DND-41 (cell line): ENCODE measurements around the gene SEC16B.

ENCODE experiments used
- ATAC-seq: fragments of 200-7000 bp; cut with Tn5 transposase; 3 replicates; pipeline ENCODE4 v1.9.1; 2021; ENCODE audit warnings: low read depth; ENCODE audit not compliant: insufficient read depth
- DNase-seq: peaks from one replicate; pipeline ENCODE4 v3.0.0-alpha.2; 2020
- H2AFZ ChIP-seq: 2 replicates; pipeline ENCODE4 v1.6.0; 2012; ENCODE audit warnings: low read depth, low read length
- H3K27ac ChIP-seq: 2 replicates; pipeline ENCODE4 v1.5.1; 2012; ENCODE audit warnings: low read length, inconsistent platforms
- H3K27me3 ChIP-seq: fragments of 200-600 bp; sonication (generic); 2 replicates; pipeline ENCODE4 v1.6.0; 2012; ENCODE audit warnings: low read length, mild to moderate bottlenecking, inconsistent platforms; ENCODE audit not compliant: insufficient read depth, poor library complexity
- H3K36me3 ChIP-seq: 2 replicates; pipeline ENCODE4 v1.5.1; 2012; ENCODE audit warnings: low read length, inconsistent platforms; ENCODE audit not compliant: insufficient read depth
- H3K4me1 ChIP-seq: 2 replicates; pipeline ENCODE4 v1.5.1; 2012; ENCODE audit warnings: mild to moderate bottlenecking, low read length; ENCODE audit not compliant: insufficient read depth
- H3K4me2 ChIP-seq: 2 replicates; pipeline ENCODE4 v1.6.0; 2012; ENCODE audit warnings: mild to moderate bottlenecking, moderate library complexity, low read length, inconsistent platforms; ENCODE audit not compliant: insufficient read depth
- H3K4me3 ChIP-seq, 2 experiments: fragments of 200-600 bp in 1 of 2; shearing (Covaris generic) in 1 of 2; 2 replicates each; pipeline ENCODE4 v1.5.1; 2012 to 2016; ENCODE audit warnings: inconsistent platforms in 2 of 2, low read length in 2 of 2, mild to moderate bottlenecking in 2 of 2, low read depth in 1 of 2, moderate library complexity in 1 of 2
- H3K79me2 ChIP-seq: 2 replicates; pipeline ENCODE4 v1.6.0; 2012; ENCODE audit warnings: low read length, inconsistent platforms; ENCODE audit not compliant: insufficient read depth
- H3K9ac ChIP-seq: 2 replicates; pipeline ENCODE4 v1.6.0; 2012; ENCODE audit warnings: low read depth, mild to moderate bottlenecking, inconsistent platforms, low read length, moderate library complexity
- H3K9me3 ChIP-seq: 2 replicates; pipeline ENCODE4 v1.5.1; 2012; ENCODE audit warnings: low read length, moderate library complexity, mild to moderate bottlenecking, inconsistent platforms; ENCODE audit not compliant: insufficient read depth, severe bottlenecking
- H4K20me1 ChIP-seq: 2 replicates; pipeline ENCODE4 v1.6.0; 2012; ENCODE audit warnings: low read length; ENCODE audit not compliant: insufficient read depth
- EZH2 ChIP-seq: IDR thresholded peaks from 3 replicates; pipeline ENCODE4 v1.6.1; 2012; ENCODE audit warnings: borderline replicate concordance, low read depth, mild to moderate bottlenecking, moderate library complexity, low read length, inconsistent platforms; ENCODE audit not compliant: severe bottlenecking
- TF ChIP-seq, protein P1 (sequence below): IDR thresholded peaks from 2 replicates; pipeline ENCODE4 v1.5.1; 2012; ENCODE audit warnings: borderline replicate concordance, low read length, moderate library complexity, mild to moderate bottlenecking; ENCODE audit not compliant: poor library complexity, severe bottlenecking; ENCODE audit errors: extremely low read depth

Gene SEC16B

DNA sequence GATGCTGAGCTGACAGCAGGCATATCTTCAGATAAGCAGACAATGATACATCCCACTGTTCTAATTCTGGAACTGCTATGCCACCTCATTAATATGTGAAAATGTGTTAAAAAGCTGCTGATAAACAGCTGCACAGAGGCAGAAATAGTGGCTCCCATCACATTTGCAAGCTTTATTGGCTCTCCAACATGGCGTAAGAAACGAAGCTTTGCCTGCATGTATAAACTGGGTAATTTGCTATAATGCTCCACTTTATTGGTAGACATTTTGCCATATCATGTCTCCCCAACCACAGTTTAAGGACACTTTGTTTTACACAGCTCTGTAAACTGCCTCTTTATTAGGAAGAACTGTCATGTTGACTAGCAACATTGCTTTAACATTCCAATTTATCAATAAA, 49.8 kb downstream of the SEC16B start:
- H3K27ac ChIP-seq = no peak overlapping the region
- H4K20me1 ChIP-seq = no peaks in the 10 kb centered on the region
- H3K27me3 ChIP-seq = peaks cover 13% of the 10 kb centered on the region
- no peaks in the 10 kb centered on the region for H3K36me3 ChIP-seq
- H3K9ac ChIP-seq = no peak overlapping the region
- no peak for DNase-seq
- no peak for ATAC-seq
- no peak overlapping the region for H3K4me2 ChIP-seq
- no peaks in the 10 kb centered on the region for H3K79me2 ChIP-seq
- H3K9me3 ChIP-seq = no peaks in the 10 kb centered on the region
- no peaks in the 10 kb centered on the region for H3K4me1 ChIP-seq
- H3K4me3 ChIP-seq = no peak overlapping the region
- no peak for TF ChIP-seq EZH2
- TF ChIP-seq, protein P1, sequence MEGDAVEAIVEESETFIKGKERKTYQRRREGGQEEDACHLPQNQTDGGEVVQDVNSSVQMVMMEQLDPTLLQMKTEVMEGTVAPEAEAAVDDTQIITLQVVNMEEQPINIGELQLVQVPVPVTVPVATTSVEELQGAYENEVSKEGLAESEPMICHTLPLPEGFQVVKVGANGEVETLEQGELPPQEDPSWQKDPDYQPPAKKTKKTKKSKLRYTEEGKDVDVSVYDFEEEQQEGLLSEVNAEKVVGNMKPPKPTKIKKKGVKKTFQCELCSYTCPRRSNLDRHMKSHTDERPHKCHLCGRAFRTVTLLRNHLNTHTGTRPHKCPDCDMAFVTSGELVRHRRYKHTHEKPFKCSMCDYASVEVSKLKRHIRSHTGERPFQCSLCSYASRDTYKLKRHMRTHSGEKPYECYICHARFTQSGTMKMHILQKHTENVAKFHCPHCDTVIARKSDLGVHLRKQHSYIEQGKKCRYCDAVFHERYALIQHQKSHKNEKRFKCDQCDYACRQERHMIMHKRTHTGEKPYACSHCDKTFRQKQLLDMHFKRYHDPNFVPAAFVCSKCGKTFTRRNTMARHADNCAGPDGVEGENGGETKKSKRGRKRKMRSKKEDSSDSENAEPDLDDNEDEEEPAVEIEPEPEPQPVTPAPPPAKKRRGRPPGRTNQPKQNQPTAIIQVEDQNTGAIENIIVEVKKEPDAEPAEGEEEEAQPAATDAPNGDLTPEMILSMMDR = no peak
- no peak overlapping the region for H2AFZ ChIP-seq

DNA sequence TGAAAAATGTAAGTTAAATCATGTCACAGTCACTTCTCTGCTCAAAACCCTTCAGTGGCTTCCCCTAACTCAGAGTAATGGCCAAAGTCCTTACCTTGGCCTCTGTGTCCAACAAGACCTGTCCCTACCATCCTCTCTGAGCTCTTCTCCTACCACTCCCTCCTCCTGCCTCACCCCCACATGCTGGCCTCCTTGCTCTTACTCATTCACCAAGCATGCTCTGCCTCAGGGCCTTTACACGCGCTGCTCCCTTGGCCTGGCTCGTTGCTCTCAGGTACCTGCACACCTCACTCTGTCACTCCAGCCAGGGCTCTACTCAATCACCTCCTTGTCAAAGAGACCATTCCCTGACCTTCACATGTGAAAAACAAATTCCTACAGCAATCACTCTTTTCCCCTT, 54.2 kb downstream of the SEC16B start:
- Histone ChIP-seq H3K4me2 (no peak overlapping the region), H4K20me1 (no peaks in the 10 kb centered on the region), H3K4me3 (no peak overlapping the region), H3K9me3 (no peaks in the 10 kb centered on the region), H3K36me3 (no peaks in the 10 kb centered on the region), H3K79me2 (no peaks in the 10 kb centered on the region), H3K27ac (no peak overlapping the region), H2AFZ (no peak overlapping the region), H3K4me1 (no peaks in the 10 kb centered on the region), H3K27me3 (peaks cover 6% of the 10 kb centered on the region), H3K9ac (no peak overlapping the region)
- DNase-seq (no peak), ATAC-seq (no peak)
- TF ChIP-seq, protein P1 = no peak
- TF ChIP-seq EZH2 = no peak

DNA sequence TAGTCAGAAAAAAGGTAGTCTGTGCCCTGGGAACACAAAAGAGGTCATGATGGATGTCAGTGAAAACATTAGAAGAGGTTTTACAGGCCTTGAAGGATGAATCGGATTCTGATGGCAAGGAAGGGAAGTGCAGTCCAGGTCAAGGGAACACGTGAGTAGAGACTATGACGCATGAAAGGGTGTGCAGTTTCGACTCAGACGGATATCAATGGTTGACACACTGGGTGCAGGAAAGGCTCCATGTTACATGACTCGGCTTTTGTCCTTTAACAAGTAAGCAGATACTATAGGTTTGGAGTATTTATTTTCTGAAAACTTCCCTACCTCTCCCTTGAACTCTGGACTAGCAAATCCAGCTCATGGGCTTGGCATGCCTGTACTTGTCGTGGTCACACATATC, 55.3 kb downstream of the SEC16B start:
- H2AFZ ChIP-seq = no peak overlapping the region
- TF ChIP-seq, protein P1 = no peak
- no peak for TF ChIP-seq EZH2

More for the DNA sequence above, 55.3 kb downstream of the SEC16B start:
- Histone ChIP-seq H3K9me3 (no peaks in the 10 kb centered on the region), H3K79me2 (no peaks in the 10 kb centered on the region), H3K27me3 (peaks cover 2% of the 10 kb centered on the region), H3K9ac (no peak overlapping the region), H3K4me2 (no peak overlapping the region), H3K27ac (no peak overlapping the region), H4K20me1 (no peaks in the 10 kb centered on the region), H3K36me3 (no peaks in the 10 kb centered on the region), H3K4me3 (no peak overlapping the region), H3K4me1 (no peaks in the 10 kb centered on the region)
- ATAC-seq (no peak), DNase-seq (no peak)
